Measurements from ENCODE around the gene ISLR2. TPM values are rescaled to one million over a fixed set of nuclear protein-coding genes. Genes with fewer than 3 reads are reported as not detected.
"Not testable (repeated sequence)": the region's sequence is repeated elsewhere in the genome, so short reads cannot be mapped to it uniquely, and the experiment has no call there.

The ISLR2 gene
- total RNA-seq, 4 donors from 2014 or later: 0.83 to 4.9 (median 1.2) TPM

GRCh38 chr15:74108111-74108510 lies 22.3 kb upstream of the ISLR2 start:
- H3K9me3 ChIP-seq: no peaks in the 10 kb centered on the region
- no peak for TF ChIP-seq POLR2AphosphoS5 (IDR thresholded peaks at IDR 0.05)
- TF ChIP-seq, protein P1, sequence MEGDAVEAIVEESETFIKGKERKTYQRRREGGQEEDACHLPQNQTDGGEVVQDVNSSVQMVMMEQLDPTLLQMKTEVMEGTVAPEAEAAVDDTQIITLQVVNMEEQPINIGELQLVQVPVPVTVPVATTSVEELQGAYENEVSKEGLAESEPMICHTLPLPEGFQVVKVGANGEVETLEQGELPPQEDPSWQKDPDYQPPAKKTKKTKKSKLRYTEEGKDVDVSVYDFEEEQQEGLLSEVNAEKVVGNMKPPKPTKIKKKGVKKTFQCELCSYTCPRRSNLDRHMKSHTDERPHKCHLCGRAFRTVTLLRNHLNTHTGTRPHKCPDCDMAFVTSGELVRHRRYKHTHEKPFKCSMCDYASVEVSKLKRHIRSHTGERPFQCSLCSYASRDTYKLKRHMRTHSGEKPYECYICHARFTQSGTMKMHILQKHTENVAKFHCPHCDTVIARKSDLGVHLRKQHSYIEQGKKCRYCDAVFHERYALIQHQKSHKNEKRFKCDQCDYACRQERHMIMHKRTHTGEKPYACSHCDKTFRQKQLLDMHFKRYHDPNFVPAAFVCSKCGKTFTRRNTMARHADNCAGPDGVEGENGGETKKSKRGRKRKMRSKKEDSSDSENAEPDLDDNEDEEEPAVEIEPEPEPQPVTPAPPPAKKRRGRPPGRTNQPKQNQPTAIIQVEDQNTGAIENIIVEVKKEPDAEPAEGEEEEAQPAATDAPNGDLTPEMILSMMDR (IDR thresholded peaks at IDR 0.05): no peak
- TF ChIP-seq EP300 (IDR thresholded peaks at IDR 0.05): no peak
- no peak for DNase-seq (ENCODE audit: extremely low spot score)

GRCh38 chr15:74108611-74109010 lies 21.8 kb upstream of the ISLR2 start:
- H3K4me1 ChIP-seq; H3K36me3 ChIP-seq; H3K27ac ChIP-seq (replicated peaks in 1 of 4); DNase-seq (ENCODE audit: extremely low spot score); intact Hi-C loops (cut with DNase I); H3K9me3 ChIP-seq; H3K4me3 ChIP-seq: not testable (repeated sequence)
- 87% methylated on average over 6 of the region's 6 CpGs for WGBS
- H3K27me3 ChIP-seq: peaks cover 0 to 21% (median 0%) of the 10 kb centered on the region in 4 donors

More at GRCh38 chr15:74108111-74108510, 22.3 kb upstream of the ISLR2 start:
- Histone ChIP-seq H3K4me1 (no peaks in the 10 kb centered on the region), H3K4me3 (no peak overlapping the region), H3K36me3 (no peaks in the 10 kb centered on the region), H3K27me3 (peaks cover 0 to 21% (median 0%) of the 10 kb centered on the region in 4 donors), H3K27ac (replicated peaks in 1 of 4) (no peak overlapping the region)
- 76% methylated on average over 3 of the region's 5 CpGs for WGBS
- intact Hi-C loops (cut with DNase I): no loop called here

GRCh38 chr15:74109713-74110112 lies 20.7 kb upstream of the ISLR2 start:
- Histone ChIP-seq H3K4me1 (no peaks in the 10 kb centered on the region), H3K27ac (replicated peaks in 1 of 4) (no peak overlapping the region), H3K9me3 (no peaks in the 10 kb centered on the region), H3K36me3 (no peaks in the 10 kb centered on the region), H3K27me3 (peaks cover 0 to 21% (median 0%) of the 10 kb centered on the region in 4 donors), H3K4me3 (no peak overlapping the region)
- intact Hi-C loops (cut with DNase I): no loop called here
- TF ChIP-seq, protein P1 (IDR thresholded peaks at IDR 0.05): no peak
- TF ChIP-seq EP300 (IDR thresholded peaks at IDR 0.05) (no peak), POLR2A (IDR thresholded peaks at IDR 0.05; ENCODE audit: low read depth) (no peak), POLR2AphosphoS5 (IDR thresholded peaks at IDR 0.05) (no peak)
- 77% methylated on average over 7 of the region's 7 CpGs for WGBS
- DNase-seq (ENCODE audit: extremely low spot score): no peak

DNA sequence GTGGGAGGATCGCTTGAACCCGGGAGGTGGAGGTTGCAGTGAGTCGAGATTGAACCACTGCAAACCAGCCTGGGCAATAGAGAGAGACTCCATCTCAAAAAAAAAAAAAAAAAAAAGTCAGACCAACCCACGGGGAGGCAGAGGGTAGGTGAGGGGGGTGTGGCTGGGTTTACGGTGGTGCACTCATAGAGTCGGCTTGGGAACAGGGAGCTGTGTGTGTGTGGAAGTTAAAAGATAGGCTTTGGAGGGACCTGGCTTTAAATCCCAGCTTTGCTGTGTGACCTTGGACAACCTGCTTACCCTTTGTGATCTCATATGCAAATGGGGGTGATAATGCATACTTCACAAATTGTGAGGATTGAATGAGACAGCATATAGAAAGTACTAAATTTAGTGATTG lies 10.0 kb upstream of the ISLR2 start:
- no peak for TF ChIP-seq POLR2A (IDR thresholded peaks at IDR 0.05; ENCODE audit: low read depth)
- TF ChIP-seq POLR2AphosphoS5 (IDR thresholded peaks at IDR 0.05): no peak
- TF ChIP-seq, protein P1 (IDR thresholded peaks at IDR 0.05): no peak
- no peak for TF ChIP-seq EP300 (IDR thresholded peaks at IDR 0.05)
- no peaks in the 10 kb centered on the region for H3K9me3 ChIP-seq
- H3K4me3 ChIP-seq: no peak overlapping the region
- 76% methylated on average over 6 of the region's 6 CpGs for WGBS
- peaks cover 0 to 50% (median 5%) of the 10 kb centered on the region in 4 donors for H3K27me3 ChIP-seq
- DNase-seq (ENCODE audit: extremely low spot score): no peak
- intact Hi-C loops (cut with DNase I): loop anchor here (10.0 kb wide), 1 partner anchor 184 kb away; no protein-coding TSS in a partner anchor
- no peaks in the 10 kb centered on the region for H3K4me1 ChIP-seq
- H3K27ac ChIP-seq (replicated peaks in 1 of 4): no peak overlapping the region
- no peaks in the 10 kb centered on the region for H3K36me3 ChIP-seq

DNA sequence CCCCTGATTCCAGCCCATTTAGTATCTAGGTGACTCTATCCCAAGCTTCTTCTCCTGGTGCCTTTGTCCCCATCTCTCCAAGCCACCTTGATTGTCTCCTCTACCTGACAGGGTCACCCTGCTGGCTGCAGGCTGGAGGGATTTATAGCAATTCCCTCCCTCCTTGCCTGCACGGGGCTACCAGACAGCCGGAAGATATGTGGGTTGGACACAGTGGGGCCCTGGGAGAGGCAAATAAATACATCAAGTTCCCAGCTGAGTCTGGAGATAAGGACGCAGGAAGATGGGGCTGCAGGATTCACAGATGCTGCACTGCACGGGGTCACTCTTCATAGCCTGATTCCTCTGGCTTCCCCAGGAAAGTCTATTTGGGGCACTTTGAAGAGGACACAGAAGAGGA lies 9.3 kb upstream of the ISLR2 start:
- 18% methylated on average over 4 of the region's 4 CpGs for WGBS
- intact Hi-C loops (cut with DNase I): loop anchor here (10.0 kb wide), 1 partner anchor 184 kb away; no protein-coding TSS in a partner anchor

More for the DNA sequence above, 9.3 kb upstream of the ISLR2 start:
- Histone ChIP-seq H3K27me3 (peaks cover 0 to 56% (median 5%) of the 10 kb centered on the region in 4 donors), H3K27ac (replicated peaks in 1 of 4) (no peak overlapping the region), H3K9me3 (no peaks in the 10 kb centered on the region), H3K4me1 (no peaks in the 10 kb centered on the region), H3K36me3 (no peaks in the 10 kb centered on the region), H3K4me3 (no peak overlapping the region)
- no peak for DNase-seq (ENCODE audit: extremely low spot score)
- TF ChIP-seq POLR2AphosphoS5 (IDR thresholded peaks at IDR 0.05) (no peak), POLR2A (IDR thresholded peaks at IDR 0.05; ENCODE audit: low read depth) (no peak), EP300 (IDR thresholded peaks at IDR 0.05) (no peak)
- TF ChIP-seq, protein P1 (IDR thresholded peaks at IDR 0.05): no peak

All from esophagus muscularis mucosa (tissue), 4 donors.